SK-N-DZ (cell line): ENCODE data around the gene RABEP2.
"Not testable (repeated sequence)": the region's sequence is repeated elsewhere in the genome, so short reads cannot be mapped to it uniquely, and the experiment has no call there.

Experiments used
- DNase-seq: peaks from one replicate; pipeline ENCODE4 v3.0.0-alpha.2; 2015; ENCODE audit warnings: low spot score

Gene RABEP2

DNA sequence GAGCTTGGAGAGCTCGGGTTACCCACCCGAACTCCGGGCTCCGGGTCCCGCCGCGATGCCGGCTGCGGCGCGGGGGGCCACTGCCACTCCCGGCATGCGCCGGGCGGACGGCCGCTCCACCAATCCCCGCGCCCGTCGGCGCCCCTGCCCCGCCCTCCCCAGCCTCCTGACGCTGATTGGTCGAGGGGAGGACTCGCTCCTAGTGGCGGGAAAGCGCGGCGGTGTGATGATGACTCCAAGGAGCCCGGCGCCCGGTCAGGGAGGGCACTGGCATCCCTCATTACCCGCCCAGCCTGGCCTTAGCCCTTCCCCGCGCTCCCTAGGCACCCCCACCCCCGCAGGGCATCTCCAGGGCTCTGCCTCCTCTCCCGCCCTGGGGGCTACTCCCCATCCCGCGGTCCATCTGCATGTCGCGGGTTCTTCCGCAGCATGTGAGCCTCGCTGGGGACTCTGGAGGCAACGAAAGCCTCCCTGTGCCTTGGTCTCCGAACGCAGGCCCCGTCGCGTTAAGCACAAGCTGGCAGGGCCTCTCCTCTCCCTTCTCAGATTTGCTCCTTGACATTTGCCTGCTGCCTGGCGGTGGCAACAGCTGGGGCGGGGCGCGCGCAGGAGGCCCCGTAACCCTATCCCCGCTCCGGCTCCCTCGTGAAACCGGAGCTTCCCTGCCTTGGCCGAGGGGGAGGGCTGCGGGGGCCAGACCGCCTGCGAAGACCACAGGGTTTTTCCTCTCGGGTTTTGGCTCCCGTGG lies 45.0 kb downstream of the RABEP2 start:
- DNase-seq: peak; percentile 83

DNA sequence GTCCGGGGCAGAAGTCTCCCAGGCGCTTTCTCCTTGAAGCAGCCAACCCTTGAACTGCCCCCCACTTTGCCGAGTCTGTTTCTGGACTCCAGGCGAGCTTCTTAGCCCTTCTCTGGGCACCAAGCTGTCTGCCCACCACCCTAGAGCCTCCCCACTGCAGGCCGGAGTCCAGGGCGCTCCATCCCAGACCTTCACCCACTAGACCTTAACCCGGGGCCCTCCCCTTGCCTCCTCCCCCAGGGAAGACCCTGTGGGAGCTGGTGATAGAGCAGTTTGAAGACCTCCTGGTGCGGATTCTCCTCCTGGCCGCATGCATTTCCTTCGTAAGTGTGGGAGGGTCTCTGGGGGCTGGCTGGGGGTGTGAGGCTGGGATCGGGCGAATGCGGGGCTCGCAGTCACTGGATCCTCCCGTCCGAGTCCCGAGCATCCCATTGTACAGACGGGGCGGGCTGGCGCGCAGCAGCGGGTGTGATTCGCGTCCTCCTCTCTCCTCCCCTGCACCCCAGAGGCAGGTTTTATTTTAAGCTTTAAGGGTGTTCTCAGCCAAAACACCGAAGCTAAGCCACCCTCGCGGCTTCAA lies 45.7 kb downstream of the RABEP2 start:
- no peak for DNase-seq

GRCh38 chr16:28878083-28878926 lies 46.7 kb downstream of the RABEP2 start, which contains the start of gene ATP2A1:
Gene ATP2A1, plus strand, starts transcription at chr16:28878488. Its CDS starts 184 bp downstream, at chr16:28878672.
- DNase-seq: no peak

DNA sequence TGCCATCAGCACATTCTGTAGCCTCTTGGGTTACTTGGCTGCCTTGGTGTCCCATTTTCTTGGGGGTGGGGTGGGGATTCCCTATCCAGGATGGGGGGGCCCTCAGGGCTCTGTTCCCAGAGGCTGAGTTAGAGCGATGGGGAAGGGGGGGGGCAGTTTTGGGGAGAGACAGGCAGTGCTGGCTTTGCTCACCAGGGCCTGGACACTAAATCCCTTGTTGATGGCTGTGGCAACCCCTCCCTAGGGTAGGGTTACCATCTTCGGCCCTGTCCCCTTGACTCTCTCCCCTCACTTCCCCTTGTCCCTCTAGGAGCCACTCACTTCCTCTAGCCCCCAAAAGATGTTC lies 47.4 kb downstream of the RABEP2 start:
- no peak for DNase-seq

- DNase-seq: no peak
Observed at GRCh38 chr16:28876973-28877654, 47.9 kb downstream of the RABEP2 start.

GRCh38 chr16:28876019-28876659 lies 48.9 kb downstream of the RABEP2 start:
- no peak for DNase-seq

DNA sequence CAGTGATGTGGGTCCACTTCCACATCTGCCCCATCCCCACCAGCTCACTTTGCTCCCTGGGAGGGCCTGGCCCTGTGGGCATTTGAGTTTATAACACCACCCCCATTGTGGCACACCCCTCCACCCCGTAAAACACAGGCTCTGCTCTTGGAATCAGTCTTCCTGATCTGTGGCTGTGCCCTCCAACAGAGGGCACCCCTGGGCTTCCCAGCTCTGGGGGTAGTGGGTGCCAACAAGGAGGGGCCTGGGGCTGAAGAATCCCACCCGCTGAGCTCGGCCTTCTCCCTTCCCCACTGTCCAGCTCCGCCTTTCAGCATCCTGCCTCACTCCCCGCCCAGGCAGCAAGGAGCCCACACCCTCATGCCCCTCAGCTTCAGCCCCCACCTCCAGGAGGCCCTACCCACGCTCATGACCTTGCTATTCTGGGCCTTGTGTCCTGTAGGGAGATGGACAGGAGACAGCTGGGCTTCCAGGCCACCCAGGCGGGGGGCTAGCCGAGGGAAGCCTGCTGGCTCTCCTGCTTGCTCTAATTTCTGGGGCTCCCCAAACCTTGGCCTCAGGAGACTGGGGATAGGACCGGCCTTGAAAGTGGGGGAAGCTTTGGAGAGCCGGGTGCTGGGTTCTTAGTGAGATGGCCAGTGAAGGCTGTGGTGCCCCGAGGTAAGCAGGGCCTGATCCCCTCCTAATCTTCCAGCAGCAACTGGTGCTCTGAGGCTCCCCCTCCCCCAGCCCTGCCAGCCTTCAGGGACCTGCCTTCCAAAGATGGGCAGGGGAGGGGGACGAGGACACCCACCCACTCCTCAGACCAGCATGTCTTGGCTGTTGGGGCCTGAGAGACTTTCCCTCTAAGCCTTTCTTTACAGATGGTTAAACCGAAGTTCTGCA lies 49.7 kb downstream of the RABEP2 start:
- DNase-seq: no peak

- no peak for DNase-seq
Observed at GRCh38 chr16:28874406-28874805, 50.6 kb downstream of the RABEP2 start.

DNA sequence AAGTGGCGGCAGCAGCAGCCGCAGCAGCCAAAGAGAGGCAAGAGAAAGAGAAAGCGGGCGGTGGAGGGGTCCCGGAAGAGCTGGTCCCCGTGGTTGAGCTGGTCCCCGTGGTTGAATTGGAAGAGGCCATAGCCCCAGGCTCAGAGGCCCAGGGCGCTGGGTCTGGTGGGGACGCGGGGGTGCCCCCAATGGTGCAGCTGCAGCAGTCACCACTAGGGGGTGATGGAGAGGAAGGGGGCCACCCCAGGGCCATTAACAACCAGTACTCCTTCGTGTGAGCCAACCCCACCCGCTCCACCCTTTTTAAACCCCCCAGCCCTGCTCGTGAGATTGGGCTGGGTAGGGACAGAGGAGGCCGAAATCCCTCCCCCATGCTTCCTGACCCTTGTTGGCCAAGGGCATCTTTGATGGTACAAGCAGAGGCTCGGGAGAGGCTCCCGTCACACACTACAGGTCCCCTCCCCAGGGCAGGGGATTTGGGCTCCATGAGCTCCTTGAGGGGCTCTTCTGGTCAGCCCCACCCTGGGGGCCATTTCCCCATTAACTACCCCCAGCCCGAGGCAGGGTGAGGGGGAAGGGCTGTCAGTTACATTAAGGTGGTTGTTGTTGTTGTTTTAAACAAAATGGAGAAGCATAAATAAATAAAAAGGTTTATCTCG lies 51.4 kb downstream of the RABEP2 start:
- no peak for DNase-seq

GRCh38 chr16:28872952-28873351 lies 52.1 kb downstream of the RABEP2 start:
- no peak for DNase-seq

- no peak for DNase-seq
Observed at GRCh38 chr16:28869201-28869600, 55.8 kb downstream of the RABEP2 start.

- not testable (repeated sequence) for DNase-seq
Observed at GRCh38 chr16:28867646-28868045, 57.4 kb downstream of the RABEP2 start.

DNA sequence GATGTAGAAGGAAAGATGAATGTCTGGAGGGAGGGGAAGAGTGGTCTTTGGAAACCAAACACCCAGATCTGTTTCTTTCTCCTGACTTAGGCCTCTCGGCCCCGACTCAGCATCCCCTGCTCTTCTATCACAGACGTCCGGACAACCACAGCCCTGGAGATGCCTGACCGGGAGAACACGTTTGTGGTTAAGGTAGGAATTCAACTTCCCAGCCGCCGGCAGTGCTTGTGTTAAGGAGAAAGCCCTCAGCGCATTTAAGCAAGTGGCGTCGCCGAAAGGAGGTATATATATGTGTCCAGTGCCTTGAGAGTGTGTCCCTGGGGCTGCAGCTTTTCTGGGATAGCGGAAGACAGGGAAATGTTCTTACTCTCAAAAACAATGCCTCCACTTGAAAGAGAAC lies 57.8 kb downstream of the RABEP2 start:
- DNase-seq: no peak

DNA sequence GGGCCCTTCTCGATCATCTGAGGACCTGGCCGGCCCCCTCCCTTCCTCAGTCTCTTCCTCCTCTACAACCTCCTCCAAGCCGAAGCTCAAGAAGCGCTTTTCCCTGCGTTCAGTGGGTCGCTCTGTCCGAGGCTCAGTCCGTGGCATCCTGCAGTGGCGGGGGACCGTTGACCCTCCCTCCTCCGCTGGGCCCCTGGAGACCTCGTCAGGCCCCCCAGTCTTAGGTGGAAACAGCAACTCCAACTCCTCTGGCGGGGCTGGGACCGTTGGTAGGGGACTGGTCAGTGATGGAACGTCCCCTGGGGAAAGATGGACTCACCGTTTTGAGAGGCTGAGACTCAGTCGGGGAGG lies 58.6 kb downstream of the RABEP2 start:
- no peak for DNase-seq

DNA sequence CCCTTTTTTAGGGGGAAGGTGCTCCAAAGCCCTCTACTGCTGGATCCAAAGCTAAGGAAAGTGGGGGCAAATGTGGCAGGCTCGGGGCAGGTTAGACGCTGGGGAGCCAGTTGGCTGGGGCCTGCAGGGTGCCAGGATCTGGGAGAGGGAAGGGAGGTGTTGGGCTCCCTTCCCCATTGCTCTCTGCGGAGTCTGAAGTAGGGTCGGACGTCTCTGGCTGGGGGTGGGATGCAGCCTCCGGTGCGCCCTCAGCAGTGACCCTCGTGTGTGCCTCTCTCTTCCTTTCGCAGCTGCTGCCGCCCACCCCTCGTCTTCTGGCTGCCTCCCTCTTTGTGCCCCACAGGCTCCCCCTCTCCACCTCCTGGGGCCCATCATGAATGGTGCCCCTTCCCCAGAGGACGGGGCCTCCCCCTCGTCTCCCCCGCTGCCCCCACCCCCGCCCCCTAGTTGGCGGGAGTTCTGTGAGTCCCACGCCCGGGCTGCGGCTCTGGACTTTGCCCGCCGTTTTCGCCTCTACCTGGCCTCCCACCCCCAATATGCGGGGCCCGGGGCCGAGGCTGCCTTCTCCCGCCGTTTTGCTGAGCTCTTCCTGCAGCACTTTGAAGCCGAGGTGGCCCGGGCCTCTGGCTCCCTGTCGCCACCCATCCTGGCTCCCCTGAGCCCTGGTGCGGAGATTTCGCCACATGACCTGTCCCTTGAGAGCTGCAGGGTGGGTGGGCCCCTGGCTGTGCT lies 59.1 kb downstream of the RABEP2 start:
- no peak for DNase-seq

- no peak for DNase-seq
Observed at GRCh38 chr16:28865001-28865688, 59.9 kb downstream of the RABEP2 start.

GRCh38 chr16:28863929-28864793 lies 60.9 kb downstream of the RABEP2 start:
- no peak for DNase-seq

DNA sequence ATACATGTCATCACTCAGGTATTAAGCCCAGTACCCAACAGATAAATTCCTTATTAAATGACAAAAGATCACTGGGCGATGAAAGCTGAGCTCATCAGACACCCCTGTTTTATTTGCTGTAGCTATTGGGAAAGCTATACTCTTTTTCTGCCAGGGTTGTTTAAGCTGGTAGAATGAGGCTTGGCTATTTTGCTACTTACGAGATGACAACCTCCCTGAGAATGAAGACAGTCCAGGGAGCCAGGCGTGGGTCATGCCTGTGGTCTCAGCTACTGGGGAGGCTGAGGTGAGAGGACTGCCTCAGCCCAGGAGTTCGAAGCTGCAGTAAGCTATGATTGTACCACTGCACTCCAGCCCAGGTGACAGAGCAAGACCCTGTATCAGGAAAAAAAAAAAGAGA lies 65.7 kb downstream of the RABEP2 start:
- DNase-seq: no peak
